DND-41 (cell line): Measurements from ENCODE around the gene TFRC.
A peak's percentile ranks its signal among the peaks of the same experiment; 100 is the strongest.
"Not testable (repeated sequence)": the region's sequence is repeated elsewhere in the genome, so short reads cannot be mapped to it uniquely, and the experiment has no call there.

Experiments
- ATAC-seq: fragments of 200-7000 bp; cut with Tn5 transposase; 3 replicates; pipeline ENCODE4 v1.9.1; 2021; ENCODE audit warnings: low read depth; ENCODE audit not compliant: insufficient read depth
- DNase-seq: peaks from one replicate; pipeline ENCODE4 v3.0.0-alpha.2; 2020
- H2AFZ ChIP-seq: 2 replicates; pipeline ENCODE4 v1.6.0; 2012; ENCODE audit warnings: low read depth, low read length
- H3K27ac ChIP-seq: 2 replicates; pipeline ENCODE4 v1.5.1; 2012; ENCODE audit warnings: low read length, inconsistent platforms
- H3K27me3 ChIP-seq: fragments of 200-600 bp; sonication (generic); 2 replicates; pipeline ENCODE4 v1.6.0; 2012; ENCODE audit warnings: low read length, mild to moderate bottlenecking, inconsistent platforms; ENCODE audit not compliant: insufficient read depth, poor library complexity
- H3K36me3 ChIP-seq: 2 replicates; pipeline ENCODE4 v1.5.1; 2012; ENCODE audit warnings: low read length, inconsistent platforms; ENCODE audit not compliant: insufficient read depth
- H3K4me1 ChIP-seq: 2 replicates; pipeline ENCODE4 v1.5.1; 2012; ENCODE audit warnings: mild to moderate bottlenecking, low read length; ENCODE audit not compliant: insufficient read depth
- H3K4me2 ChIP-seq: 2 replicates; pipeline ENCODE4 v1.6.0; 2012; ENCODE audit warnings: mild to moderate bottlenecking, moderate library complexity, low read length, inconsistent platforms; ENCODE audit not compliant: insufficient read depth
- H3K4me3 ChIP-seq, 2 experiments: fragments of 200-600 bp in 1 of 2; shearing (Covaris generic) in 1 of 2; 2 replicates each; pipeline ENCODE4 v1.5.1; 2012 to 2016; ENCODE audit warnings: inconsistent platforms in 2 of 2, low read length in 2 of 2, mild to moderate bottlenecking in 2 of 2, low read depth in 1 of 2, moderate library complexity in 1 of 2
- H3K79me2 ChIP-seq: 2 replicates; pipeline ENCODE4 v1.6.0; 2012; ENCODE audit warnings: low read length, inconsistent platforms; ENCODE audit not compliant: insufficient read depth
- H3K9ac ChIP-seq: 2 replicates; pipeline ENCODE4 v1.6.0; 2012; ENCODE audit warnings: low read depth, mild to moderate bottlenecking, inconsistent platforms, low read length, moderate library complexity
- H3K9me3 ChIP-seq: 2 replicates; pipeline ENCODE4 v1.5.1; 2012; ENCODE audit warnings: low read length, moderate library complexity, mild to moderate bottlenecking, inconsistent platforms; ENCODE audit not compliant: insufficient read depth, severe bottlenecking
- H4K20me1 ChIP-seq: 2 replicates; pipeline ENCODE4 v1.6.0; 2012; ENCODE audit warnings: low read length; ENCODE audit not compliant: insufficient read depth
- EZH2 ChIP-seq: IDR thresholded peaks from 3 replicates; pipeline ENCODE4 v1.6.1; 2012; ENCODE audit warnings: borderline replicate concordance, low read depth, mild to moderate bottlenecking, moderate library complexity, low read length, inconsistent platforms; ENCODE audit not compliant: severe bottlenecking
- TF ChIP-seq, protein P1 (sequence below): IDR thresholded peaks from 2 replicates; pipeline ENCODE4 v1.5.1; 2012; ENCODE audit warnings: borderline replicate concordance, low read length, moderate library complexity, mild to moderate bottlenecking; ENCODE audit not compliant: poor library complexity, severe bottlenecking; ENCODE audit errors: extremely low read depth

TFRC gene

DNA sequence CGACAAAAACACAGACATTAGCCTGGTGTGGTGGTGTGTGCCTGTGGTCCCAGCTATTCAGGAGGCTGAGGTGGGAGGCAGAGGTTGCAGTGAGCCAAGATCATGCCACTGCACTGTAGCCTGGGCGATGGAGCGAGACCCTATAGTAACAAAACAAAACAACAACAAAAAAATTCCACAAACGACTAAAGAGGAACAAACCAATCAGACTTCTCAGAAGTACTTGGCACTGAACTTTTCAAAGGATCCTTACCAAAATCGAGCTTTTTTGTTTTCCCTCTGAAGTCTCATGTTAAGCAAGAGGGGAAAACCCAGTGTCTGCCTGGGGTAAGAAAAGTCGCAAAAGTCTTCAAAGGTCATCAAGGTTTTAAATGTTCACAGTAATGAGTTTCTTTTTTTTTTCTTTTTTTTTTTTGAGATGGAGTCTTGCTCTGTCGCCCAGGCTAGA lies 30.1 kb upstream of the TFRC start:
- ATAC-seq, result no peak
- H3K9me3 ChIP-seq, result no peaks in the 10 kb centered on the region
- H3K27me3 ChIP-seq, result no peaks in the 10 kb centered on the region
- no peak overlapping the region for H3K27ac ChIP-seq
- H3K4me3 ChIP-seq, result no peak overlapping the region
- TF ChIP-seq, protein P1, sequence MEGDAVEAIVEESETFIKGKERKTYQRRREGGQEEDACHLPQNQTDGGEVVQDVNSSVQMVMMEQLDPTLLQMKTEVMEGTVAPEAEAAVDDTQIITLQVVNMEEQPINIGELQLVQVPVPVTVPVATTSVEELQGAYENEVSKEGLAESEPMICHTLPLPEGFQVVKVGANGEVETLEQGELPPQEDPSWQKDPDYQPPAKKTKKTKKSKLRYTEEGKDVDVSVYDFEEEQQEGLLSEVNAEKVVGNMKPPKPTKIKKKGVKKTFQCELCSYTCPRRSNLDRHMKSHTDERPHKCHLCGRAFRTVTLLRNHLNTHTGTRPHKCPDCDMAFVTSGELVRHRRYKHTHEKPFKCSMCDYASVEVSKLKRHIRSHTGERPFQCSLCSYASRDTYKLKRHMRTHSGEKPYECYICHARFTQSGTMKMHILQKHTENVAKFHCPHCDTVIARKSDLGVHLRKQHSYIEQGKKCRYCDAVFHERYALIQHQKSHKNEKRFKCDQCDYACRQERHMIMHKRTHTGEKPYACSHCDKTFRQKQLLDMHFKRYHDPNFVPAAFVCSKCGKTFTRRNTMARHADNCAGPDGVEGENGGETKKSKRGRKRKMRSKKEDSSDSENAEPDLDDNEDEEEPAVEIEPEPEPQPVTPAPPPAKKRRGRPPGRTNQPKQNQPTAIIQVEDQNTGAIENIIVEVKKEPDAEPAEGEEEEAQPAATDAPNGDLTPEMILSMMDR, result no peak
- no peak for TF ChIP-seq EZH2
- no peak overlapping the region for H3K9ac ChIP-seq
- DNase-seq, result no peak
- no peaks in the 10 kb centered on the region for H3K79me2 ChIP-seq
- no peaks in the 10 kb centered on the region for H4K20me1 ChIP-seq
- H2AFZ ChIP-seq, result peak overlapping the region; percentile 17; the same call in 1 of the 2 replicates
- H3K36me3 ChIP-seq, result no peaks in the 10 kb centered on the region
- no peaks in the 10 kb centered on the region for H3K4me1 ChIP-seq
- H3K4me2 ChIP-seq, result no peak overlapping the region

- H3K4me3 ChIP-seq, result no peak overlapping the region
- H3K9ac ChIP-seq, result no peak overlapping the region
- H3K79me2 ChIP-seq, result no peaks in the 10 kb centered on the region
- H3K27me3 ChIP-seq, result no peaks in the 10 kb centered on the region
- H3K36me3 ChIP-seq, result no peaks in the 10 kb centered on the region
- DNase-seq (no peak), ATAC-seq (no peak)
- H3K27ac ChIP-seq, result no peak overlapping the region
- no peak for TF ChIP-seq EZH2
- TF ChIP-seq, protein P1, result no peak
- no peaks in the 10 kb centered on the region for H3K9me3 ChIP-seq
- no peaks in the 10 kb centered on the region for H3K4me1 ChIP-seq
- no peak overlapping the region for H3K4me2 ChIP-seq
- H4K20me1 ChIP-seq, result no peaks in the 10 kb centered on the region
- H2AFZ ChIP-seq, result no peak overlapping the region
These were observed 26.3 kb upstream of the TFRC start for GRCh38 chr3:196108075-196108743.

GRCh38 chr3:196104707-196105106 lies 22.8 kb upstream of the TFRC start:
- H3K36me3 ChIP-seq, ATAC-seq: not testable (repeated sequence)

DNA sequence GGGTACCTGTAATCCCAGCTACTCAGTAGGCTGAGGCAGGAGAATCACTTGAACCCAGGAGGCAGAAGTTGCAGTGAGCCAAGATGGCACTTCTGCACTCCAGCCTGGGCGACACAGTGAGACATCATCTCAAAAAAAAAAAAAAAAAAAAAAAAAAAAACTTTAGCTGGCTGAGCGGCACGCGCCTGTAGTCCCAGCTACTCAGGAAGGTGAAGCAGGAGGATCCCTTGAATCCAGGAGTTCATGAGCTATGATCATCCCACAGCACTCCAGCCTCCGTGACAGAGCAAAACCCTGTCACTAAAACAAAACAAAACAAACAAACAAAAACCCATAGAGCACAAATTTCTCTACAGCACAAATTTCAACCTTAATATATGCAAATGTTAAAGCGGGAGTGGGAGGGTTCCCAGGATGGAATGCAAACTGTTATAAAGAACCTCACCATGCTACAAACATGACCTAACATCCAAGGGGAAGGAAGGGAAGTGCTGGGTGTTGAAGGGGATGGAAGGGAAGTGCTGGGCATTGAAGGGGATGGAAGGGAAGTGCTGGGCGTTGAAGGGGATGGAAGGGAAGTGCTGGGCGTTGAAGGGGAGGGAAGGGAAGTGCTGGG lies 16.6 kb upstream of the TFRC start:
- H3K27me3 ChIP-seq, DNase-seq, H3K27ac ChIP-seq, H3K79me2 ChIP-seq, H3K4me2 ChIP-seq, H3K9ac ChIP-seq, H3K4me3 ChIP-seq, H4K20me1 ChIP-seq, H2AFZ ChIP-seq, H3K4me1 ChIP-seq, H3K36me3 ChIP-seq, ATAC-seq, H3K9me3 ChIP-seq: not testable (repeated sequence)

More at GRCh38 chr3:196104707-196105106, 22.8 kb upstream of the TFRC start:
- not testable (repeated sequence) for H3K27ac ChIP-seq, H3K9ac ChIP-seq, H2AFZ ChIP-seq, H3K4me2 ChIP-seq, H4K20me1 ChIP-seq, H3K4me3 ChIP-seq, H3K4me1 ChIP-seq, H3K9me3 ChIP-seq, H3K27me3 ChIP-seq, DNase-seq, H3K79me2 ChIP-seq
